Mononuclear cell (primary cell): Measurements from ENCODE around the gene ESRP2. TPM values are rescaled to one million over a fixed set of nuclear protein-coding genes. Genes with fewer than 3 reads are reported as not detected.

ENCODE experiments used
- H3K27me3 ChIP-seq: 2 replicates; pipeline ENCODE4 v1.6.0; 2011; ENCODE audit warnings: low read length, control low read depth; ENCODE audit not compliant: insufficient read depth
- H3K4me1 ChIP-seq: 2 replicates; pipeline ENCODE4 v1.5.1; 2011; ENCODE audit warnings: mild to moderate bottlenecking, low read length, control low read depth; ENCODE audit not compliant: insufficient read depth
- H3K4me3 ChIP-seq: 2 replicates; pipeline ENCODE4 v1.5.1; 2011; ENCODE audit warnings: mild to moderate bottlenecking, low read length, moderate library complexity
- H3K9me3 ChIP-seq: 2 replicates; pipeline ENCODE4 v1.5.1; 2011; ENCODE audit warnings: low read depth, mild to moderate bottlenecking, control low read depth, low read length
- total RNA-seq: library from RNA; depleted of rRNA; stranded (reverse); fragments of >200 nt; gene quantifications from one replicate; pipeline ENCODE4 v1.2.3, GENCODE V29; 2012

Gene ESRP2
- total RNA-seq, 1 donor = 0.10 TPM

GRCh38 chr16:68187505-68187904 is 48.4 kb downstream of the ESRP2 start:
- H3K4me3 ChIP-seq = no peak overlapping the region
- no peaks in the 10 kb centered on the region for H3K9me3 ChIP-seq
- no peaks in the 10 kb centered on the region for H3K27me3 ChIP-seq
- H3K4me1 ChIP-seq = no peaks in the 10 kb centered on the region

GRCh38 chr16:68186877-68187276 is 49.0 kb downstream of the ESRP2 start:
- H3K4me1 ChIP-seq = no peaks in the 10 kb centered on the region
- H3K9me3 ChIP-seq = no peaks in the 10 kb centered on the region
- no peak overlapping the region for H3K4me3 ChIP-seq
- no peaks in the 10 kb centered on the region for H3K27me3 ChIP-seq

- no peak overlapping the region for H3K4me3 ChIP-seq
- no peaks in the 10 kb centered on the region for H3K27me3 ChIP-seq
- H3K4me1 ChIP-seq = no peaks in the 10 kb centered on the region
- no peaks in the 10 kb centered on the region for H3K9me3 ChIP-seq
Measured at GRCh38 chr16:68183046-68183445, 52.9 kb downstream of the ESRP2 start.

- Histone ChIP-seq H3K4me3 (no peak overlapping the region), H3K4me1 (no peaks in the 10 kb centered on the region), H3K27me3 (no peaks in the 10 kb centered on the region), H3K9me3 (no peaks in the 10 kb centered on the region)
Measured at GRCh38 chr16:68179855-68180254, 56.1 kb downstream of the ESRP2 start.

- Histone ChIP-seq H3K4me1 (no peaks in the 10 kb centered on the region), H3K9me3 (no peaks in the 10 kb centered on the region), H3K4me3 (no peak overlapping the region), H3K27me3 (no peaks in the 10 kb centered on the region)
Measured at GRCh38 chr16:68179196-68179795, 56.6 kb downstream of the ESRP2 start.

Other genes with a start within 250 kb of the ESRP2 start
- 17.2 TPM for gene DPEP2, start 236.6 kb downstream of the ESRP2 start, total RNA-seq
- not detected for gene DPEP2NB, start 220.2 kb downstream of the ESRP2 start, total RNA-seq
- gene DDX28, start 212.9 kb downstream of the ESRP2 start, total RNA-seq = 29.7 TPM
- 11.3 TPM for gene DUS2, start 212.8 kb downstream of the ESRP2 start, total RNA-seq
- 153 TPM for gene NFATC3, start 150.8 kb downstream of the ESRP2 start, total RNA-seq
- gene PLA2G15, start 9.2 kb upstream of the ESRP2 start, total RNA-seq = 10.1 TPM
- gene SLC7A6, start 28.4 kb upstream of the ESRP2 start, total RNA-seq = 76.8 TPM
- 32.3 TPM for gene SLC7A6OS, start 74.8 kb upstream of the ESRP2 start, total RNA-seq
- 33.1 TPM for gene PRMT7, start 74.9 kb upstream of the ESRP2 start, total RNA-seq
- gene SMPD3, start 212.4 kb upstream of the ESRP2 start, total RNA-seq = 2.6 TPM